Measurements from ENCODE around the gene BNC2.

BNC2 gene

GRCh38 chr9:16787724-16788123, 82.7 kb downstream of the BNC2 start:
- peak in 1 of 2 donors; percentile 72 for DNase-seq (ENCODE audit: low read depth in 2 of 2)
- TF ChIP-seq CTCF (IDR thresholded peaks at IDR 0.05; ENCODE audit: low read depth, low read length) = no peak

GRCh38 chr9:16784002-16784401, 86.5 kb downstream of the BNC2 start:
- DNase-seq (ENCODE audit: low read depth in 2 of 2) = no peak
- H3K4me3 ChIP-seq (replicated peaks in 1 of 2; ENCODE audit: low read depth in 2 of 2, low read length in 2 of 2) = no peak overlapping the region
- no peak for TF ChIP-seq CTCF (IDR thresholded peaks at IDR 0.05; ENCODE audit: low read depth, low read length)

More at GRCh38 chr9:16787724-16788123, 82.7 kb downstream of the BNC2 start:
- no peak overlapping the region for H3K4me3 ChIP-seq (replicated peaks in 1 of 2; ENCODE audit: low read depth in 2 of 2, low read length in 2 of 2)

GRCh38 chr9:16782490-16782889, 88.0 kb downstream of the BNC2 start:
- no peak for TF ChIP-seq CTCF (IDR thresholded peaks at IDR 0.05; ENCODE audit: low read depth, low read length)
- DNase-seq (ENCODE audit: low read depth in 2 of 2) = no peak

GRCh38 chr9:16775330-16775729, 95.1 kb downstream of the BNC2 start:
- no peak for DNase-seq (ENCODE audit: low read depth in 2 of 2)
- H3K4me3 ChIP-seq (replicated peaks in 1 of 2; ENCODE audit: low read depth in 2 of 2, low read length in 2 of 2) = no peak overlapping the region
- TF ChIP-seq CTCF (IDR thresholded peaks at IDR 0.05; ENCODE audit: low read depth, low read length) = no peak

More at GRCh38 chr9:16782490-16782889, 88.0 kb downstream of the BNC2 start:
- H3K4me3 ChIP-seq (replicated peaks in 1 of 2; ENCODE audit: low read depth in 2 of 2, low read length in 2 of 2) = no peak overlapping the region

GRCh38 chr9:16773617-16774016, 96.9 kb downstream of the BNC2 start:
- H3K4me3 ChIP-seq (replicated peaks in 1 of 2; ENCODE audit: low read depth in 2 of 2, low read length in 2 of 2) = no peak overlapping the region
- no peak for DNase-seq (ENCODE audit: low read depth in 2 of 2)
- TF ChIP-seq CTCF (IDR thresholded peaks at IDR 0.05; ENCODE audit: low read depth, low read length) = no peak

GRCh38 chr9:16773116-16773515, 97.4 kb downstream of the BNC2 start:
- H3K4me3 ChIP-seq (replicated peaks in 1 of 2; ENCODE audit: low read depth in 2 of 2, low read length in 2 of 2) = no peak overlapping the region
- no peak for DNase-seq (ENCODE audit: low read depth in 2 of 2)

More at GRCh38 chr9:16773116-16773515, 97.4 kb downstream of the BNC2 start:
- no peak for TF ChIP-seq CTCF (IDR thresholded peaks at IDR 0.05; ENCODE audit: low read depth, low read length)
